ENCODE results near the gene YPEL2. TPM values are rescaled to one million over a fixed set of nuclear protein-coding genes. Genes with fewer than 3 reads are reported as not detected.

Gene YPEL2
- total RNA-seq, 4 donors from 2014 or later, result 16.5 to 24.1 (median 21.8) TPM

- peak in 2 of 3 donors; percentile 62 to 83 for DNase-seq
- Histone ChIP-seq H3K27ac (peak overlapping the region; percentile 41 to 91 (median 58)), H3K36me3 (no peaks in the 10 kb centered on the region), H3K9me3 (no peaks in the 10 kb centered on the region), H3K27me3 (no peaks in the 10 kb centered on the region), H3K4me3 (no peak overlapping the region), H3K4me1 (peaks cover 16 to 83% (median 45%) of the 10 kb centered on the region in 4 donors)
- TF ChIP-seq CTCF (IDR thresholded peaks at IDR 0.05) (no peak), POLR2A (IDR thresholded peaks at IDR 0.05) (no peak)
These were observed 35.6 kb downstream of the YPEL2 start for GRCh38 chr17:59366773-59367656.

GRCh38 chr17:59367657-59368045, 36.2 kb downstream of the YPEL2 start:
- no peak for TF ChIP-seq POLR2A (IDR thresholded peaks at IDR 0.05)
- TF ChIP-seq CTCF (IDR thresholded peaks at IDR 0.05), result no peak
- no peak overlapping the region for H3K4me3 ChIP-seq
- no peak for DNase-seq
- H3K9me3 ChIP-seq, result no peaks in the 10 kb centered on the region
- H3K27ac ChIP-seq, result peak overlapping the region in 3 of 4 donors; percentile 57 to 91 (median 60)
- H3K4me1 ChIP-seq, result peaks cover 17 to 86% (median 43%) of the 10 kb centered on the region in 4 donors
- no peaks in the 10 kb centered on the region for H3K27me3 ChIP-seq
- no peaks in the 10 kb centered on the region for H3K36me3 ChIP-seq

GRCh38 chr17:59368218-59368857, 36.9 kb downstream of the YPEL2 start:
- Histone ChIP-seq H3K4me3 (no peak overlapping the region), H3K4me1 (peaks cover 17 to 93% (median 42%) of the 10 kb centered on the region in 4 donors), H3K27me3 (no peaks in the 10 kb centered on the region), H3K36me3 (no peaks in the 10 kb centered on the region), H3K27ac (peak overlapping the region in 3 of 4 donors; percentile 57 to 91 (median 60)), H3K9me3 (no peaks in the 10 kb centered on the region)
- no peak for TF ChIP-seq CTCF (IDR thresholded peaks at IDR 0.05)
- no peak for TF ChIP-seq POLR2A (IDR thresholded peaks at IDR 0.05)
- DNase-seq, result no peak

DNA sequence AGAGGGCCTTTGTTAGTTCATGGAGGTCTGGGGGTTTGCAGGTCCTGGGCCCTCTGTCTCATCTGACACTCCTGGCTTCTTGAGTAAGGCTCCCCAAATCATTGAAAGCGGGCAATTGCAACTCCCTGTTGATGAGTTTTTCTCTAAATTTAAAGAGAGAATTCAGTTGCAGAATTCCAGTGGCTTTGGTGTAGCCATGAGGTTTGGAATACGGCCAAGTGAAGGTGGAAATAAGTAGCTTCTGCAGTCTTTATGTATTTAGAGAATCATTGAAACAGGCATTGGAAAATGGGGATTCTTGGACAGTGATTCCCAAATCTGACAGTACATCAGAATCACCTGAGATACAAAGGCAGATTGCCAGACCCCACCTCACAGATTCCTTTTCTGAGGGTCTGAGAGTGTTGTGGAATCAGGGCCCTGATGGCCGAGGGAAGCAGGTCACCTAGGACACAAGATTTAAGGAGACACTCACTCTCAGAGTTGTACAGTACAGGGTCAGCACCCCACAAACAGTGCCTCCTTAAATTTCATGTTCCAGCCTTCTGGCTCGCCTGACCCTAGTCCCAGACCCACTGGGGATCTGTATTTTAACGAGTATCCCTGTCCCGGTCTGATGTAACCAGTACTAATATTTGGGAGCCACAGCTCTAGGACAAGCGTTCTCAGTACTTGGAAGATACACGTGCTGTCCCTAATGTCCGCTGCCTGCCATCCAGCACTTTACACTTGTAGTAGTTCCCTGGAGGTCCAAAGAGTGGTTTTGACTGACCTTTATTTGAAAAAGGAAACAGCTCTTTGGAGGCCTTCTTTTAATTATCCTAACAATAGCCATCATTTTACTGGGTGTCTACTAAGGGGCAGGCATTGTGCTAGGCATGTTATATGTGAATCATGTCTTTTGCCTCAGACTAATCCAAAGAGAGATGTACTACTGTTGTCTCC, 37.8 kb downstream of the YPEL2 start:
- no peaks in the 10 kb centered on the region for H3K27me3 ChIP-seq
- DNase-seq, result no peak
- no peak overlapping the region for H3K4me3 ChIP-seq
- TF ChIP-seq CTCF (IDR thresholded peaks at IDR 0.05) (no peak), POLR2A (IDR thresholded peaks at IDR 0.05) (no peak)
- peak overlapping the region in 3 of 4 donors; percentile 26 to 91 (median 76) for H3K27ac ChIP-seq
- H3K9me3 ChIP-seq, result no peaks in the 10 kb centered on the region
- peaks cover 17 to 100% (median 46%) of the 10 kb centered on the region in 4 donors for H3K4me1 ChIP-seq
- no peaks in the 10 kb centered on the region for H3K36me3 ChIP-seq

Data from Peyer's patch (tissue), 4 donors.